DMS 273 (cell line): Measurements from ENCODE around the gene ADAMTSL5.

ENCODE experiments used
- DNase-seq: peaks from one replicate; lab custom pipeline; 2025; ENCODE audit not compliant: unreplicated experiment; lab: John Stamatoyannopoulos, UW

Gene ADAMTSL5

GRCh38 chr19:1467490-1468273 is 45.1 kb downstream of the ADAMTSL5 start:
- no peak for DNase-seq

- no peak for DNase-seq
Measured at GRCh38 chr19:1467215-1467489, 45.7 kb downstream of the ADAMTSL5 start.

- DNase-seq = no peak
Measured at GRCh38 chr19:1466461-1467214, 46.2 kb downstream of the ADAMTSL5 start.

GRCh38 chr19:1466018-1466460 is 46.8 kb downstream of the ADAMTSL5 start:
- no peak for DNase-seq

- no peak for DNase-seq
Measured at GRCh38 chr19:1465191-1466016, 47.4 kb downstream of the ADAMTSL5 start.

- DNase-seq = no peak
Measured at GRCh38 chr19:1461862-1462261, 51.0 kb downstream of the ADAMTSL5 start.

- no peak for DNase-seq
Measured at GRCh38 chr19:1460033-1460995, 52.5 kb downstream of the ADAMTSL5 start.

GRCh38 chr19:1459479-1459878 is 53.3 kb downstream of the ADAMTSL5 start:
- DNase-seq = no peak

GRCh38 chr19:1457892-1458291 is 54.9 kb downstream of the ADAMTSL5 start:
- no peak for DNase-seq

GRCh38 chr19:1457031-1457739 is 55.6 kb downstream of the ADAMTSL5 start:
- DNase-seq = no peak

- DNase-seq = no peak
Measured at GRCh38 chr19:1456121-1456900, 56.5 kb downstream of the ADAMTSL5 start.

- DNase-seq = peak; percentile 72
Measured at GRCh38 chr19:1455336-1456120, 57.3 kb downstream of the ADAMTSL5 start.
